NCI-H510A (cell line): ENCODE measurements around the gene PGLYRP4.
"Not testable (repeated sequence)": the region's sequence is repeated elsewhere in the genome, so short reads cannot be mapped to it uniquely, and the experiment has no call there.

Experiments
- DNase-seq: peaks from one replicate; lab custom pipeline; 2025; lab: John Stamatoyannopoulos, UW

Gene PGLYRP4

GRCh38 chr1:153356392-153357075 lies 7.9 kb upstream of the PGLYRP4 start:
- no peak for DNase-seq

GRCh38 chr1:153355445-153356071 lies 6.9 kb upstream of the PGLYRP4 start:
- no peak for DNase-seq

- no peak for DNase-seq
These were observed 6.0 kb upstream of the PGLYRP4 start for GRCh38 chr1:153354515-153355193.

- DNase-seq = no peak
These were observed 4.7 kb upstream of the PGLYRP4 start for GRCh38 chr1:153353226-153353947.

- DNase-seq = no peak
These were observed 3.9 kb upstream of the PGLYRP4 start for GRCh38 chr1:153352523-153352922.

GRCh38 chr1:153350321-153350957 lies 1.8 kb upstream of the PGLYRP4 start:
- no peak for DNase-seq

- DNase-seq = no peak
These were observed 1.0 kb upstream of the PGLYRP4 start for GRCh38 chr1:153349363-153350320.

- DNase-seq = no peak
These were observed 785 bp downstream of the PGLYRP4 start for GRCh38 chr1:153347856-153348255.

- not testable (repeated sequence) for DNase-seq
These were observed 1.6 kb downstream of the PGLYRP4 start for GRCh38 chr1:153347049-153347448.

- DNase-seq = peak; percentile 30
These were observed 2.4 kb downstream of the PGLYRP4 start for GRCh38 chr1:153346077-153346723.

GRCh38 chr1:153345187-153346076 lies 3.2 kb downstream of the PGLYRP4 start:
- no peak for DNase-seq

GRCh38 chr1:153344718-153345025 lies 4.0 kb downstream of the PGLYRP4 start:
- DNase-seq = no peak

GRCh38 chr1:153343811-153344717 lies 4.6 kb downstream of the PGLYRP4 start:
- no peak for DNase-seq

GRCh38 chr1:153343040-153343681 lies 5.5 kb downstream of the PGLYRP4 start:
- no peak for DNase-seq

GRCh38 chr1:153342178-153342577 lies 6.5 kb downstream of the PGLYRP4 start:
- no peak for DNase-seq

- no peak for DNase-seq
These were observed 7.2 kb downstream of the PGLYRP4 start for GRCh38 chr1:153341431-153341934.

GRCh38 chr1:153340356-153340755 lies 8.3 kb downstream of the PGLYRP4 start:
- no peak for DNase-seq

GRCh38 chr1:153339802-153340201 lies 8.8 kb downstream of the PGLYRP4 start:
- no peak for DNase-seq
